GM12892 (cell line): ENCODE measurements around the gene RPS14.

Experiments
- DNase-seq: peaks from one replicate; pipeline ENCODE4 v3.0.0; 2011; ENCODE audit not compliant: insufficient read length
- FAIRE-seq: peaks from 2 replicates; lab custom pipeline; 2011; peaks lifted over from hg19 to GRCh38; lab: Jason Lieb, UNC
- POLR2A ChIP-seq: IDR thresholded peaks from 2 replicates; pipeline ENCODE4 v1.6.1; 2011; ENCODE audit warnings: low read depth, low read length, control low read depth
- POLR2AphosphoS5 ChIP-seq: IDR thresholded peaks from 2 replicates; pipeline ENCODE4 v1.6.1; 2011; ENCODE audit warnings: low read depth, low read length, control low read depth
- TAF1 ChIP-seq: IDR thresholded peaks from 2 replicates; pipeline ENCODE4 v1.6.1; 2011; ENCODE audit warnings: low read depth, mild to moderate bottlenecking, control low read depth, low read length, borderline replicate concordance

RPS14 gene

DNA sequence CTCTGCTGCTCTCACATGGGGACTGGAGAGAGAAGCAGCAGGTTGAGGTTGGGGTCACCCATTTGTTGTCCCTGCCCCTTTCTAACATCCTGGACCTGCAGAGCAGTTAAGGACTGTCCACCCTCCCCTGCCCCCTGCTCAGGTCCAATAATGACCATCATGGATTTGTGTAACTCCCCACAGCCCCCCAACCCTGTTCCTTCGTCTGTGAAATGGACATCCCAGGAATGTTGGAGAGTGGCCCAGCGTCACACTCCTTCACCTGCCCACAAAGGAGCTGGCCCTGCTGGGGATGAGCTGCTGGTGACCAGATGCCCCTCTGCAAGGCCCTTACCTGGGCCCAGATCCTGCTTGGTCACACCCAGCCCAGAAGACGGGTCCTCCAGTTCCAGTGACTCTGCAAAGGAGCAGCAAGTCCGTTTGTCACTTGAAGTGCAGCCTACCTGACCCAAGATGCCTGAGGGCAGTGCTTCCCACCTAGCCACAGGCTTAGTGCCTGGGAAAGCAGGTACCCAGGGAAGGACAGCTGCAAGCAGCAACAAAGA is 47.2 kb downstream of the RPS14 start:
- FAIRE-seq, result no peak
- no peak for DNase-seq
- TF ChIP-seq POLR2A (peak; percentile 76), POLR2AphosphoS5 (peak; percentile 73), TAF1 (no peak)

DNA sequence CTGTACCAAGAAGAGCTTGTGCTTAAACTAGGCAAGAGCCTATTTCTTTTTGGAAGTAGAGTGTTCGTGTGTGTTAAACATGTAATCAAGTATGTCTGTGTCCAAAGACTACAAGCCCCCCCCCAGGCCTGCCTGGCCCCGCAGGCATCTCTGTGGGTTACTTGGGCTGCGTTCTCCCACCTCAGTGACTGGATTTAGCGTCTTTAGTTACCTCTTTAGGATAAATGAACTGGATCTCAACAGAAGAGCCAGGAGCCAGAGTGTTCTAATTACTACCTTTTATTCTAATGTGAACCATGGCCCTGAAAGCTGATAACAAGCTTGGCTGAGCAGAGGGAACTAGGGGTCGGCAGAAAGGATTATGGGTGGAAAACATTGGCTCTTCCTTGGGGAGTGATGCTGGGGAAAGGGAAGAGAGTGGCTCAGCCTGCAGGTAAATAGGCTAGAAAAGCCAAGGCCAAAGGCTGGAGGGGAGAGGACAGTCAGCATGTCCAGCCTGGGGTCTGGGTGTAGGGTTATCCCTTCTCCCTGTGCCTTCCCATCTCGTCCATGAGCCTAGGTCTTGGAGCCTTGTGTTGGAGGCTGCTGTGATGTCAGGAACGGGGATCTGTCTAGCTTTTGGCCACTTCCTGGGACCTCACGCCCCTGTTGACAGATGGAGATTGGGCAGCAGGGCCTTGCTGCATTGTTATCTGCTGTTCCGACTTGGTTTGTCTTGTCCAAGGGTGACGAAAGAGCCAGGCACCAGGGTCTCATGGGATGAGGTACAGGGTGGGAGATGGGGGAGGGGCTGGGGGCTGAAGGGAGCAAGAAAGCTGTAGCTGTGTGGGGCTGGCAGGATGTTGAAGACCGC is 47.9 kb downstream of the RPS14 start:
- TF ChIP-seq POLR2A (peak; percentile 49), TAF1 (no peak), POLR2AphosphoS5 (peak; percentile 90)
- FAIRE-seq (peak; percentile 9), DNase-seq (no peak)

DNA sequence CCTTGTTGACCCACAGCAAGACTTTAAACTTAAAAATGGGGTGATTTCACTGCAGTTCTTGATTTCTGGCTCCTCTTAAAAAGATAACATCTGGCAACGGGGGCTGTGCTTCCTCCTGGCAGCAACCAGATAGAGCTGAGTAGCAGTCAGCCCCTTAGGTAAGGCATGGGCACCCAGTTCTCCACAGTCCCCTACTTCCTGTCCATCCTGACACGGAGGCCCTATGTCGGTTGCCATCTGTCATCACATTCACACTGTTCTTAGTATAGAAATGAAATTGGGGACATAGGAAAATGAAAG is 48.5 kb downstream of the RPS14 start:
- FAIRE-seq (no peak), DNase-seq (no peak)
- TF ChIP-seq POLR2A, result peak; percentile 11; the same call in 1 of the 2 replicates
- TF ChIP-seq TAF1, result no peak
- peak; percentile 23 for TF ChIP-seq POLR2AphosphoS5

DNA sequence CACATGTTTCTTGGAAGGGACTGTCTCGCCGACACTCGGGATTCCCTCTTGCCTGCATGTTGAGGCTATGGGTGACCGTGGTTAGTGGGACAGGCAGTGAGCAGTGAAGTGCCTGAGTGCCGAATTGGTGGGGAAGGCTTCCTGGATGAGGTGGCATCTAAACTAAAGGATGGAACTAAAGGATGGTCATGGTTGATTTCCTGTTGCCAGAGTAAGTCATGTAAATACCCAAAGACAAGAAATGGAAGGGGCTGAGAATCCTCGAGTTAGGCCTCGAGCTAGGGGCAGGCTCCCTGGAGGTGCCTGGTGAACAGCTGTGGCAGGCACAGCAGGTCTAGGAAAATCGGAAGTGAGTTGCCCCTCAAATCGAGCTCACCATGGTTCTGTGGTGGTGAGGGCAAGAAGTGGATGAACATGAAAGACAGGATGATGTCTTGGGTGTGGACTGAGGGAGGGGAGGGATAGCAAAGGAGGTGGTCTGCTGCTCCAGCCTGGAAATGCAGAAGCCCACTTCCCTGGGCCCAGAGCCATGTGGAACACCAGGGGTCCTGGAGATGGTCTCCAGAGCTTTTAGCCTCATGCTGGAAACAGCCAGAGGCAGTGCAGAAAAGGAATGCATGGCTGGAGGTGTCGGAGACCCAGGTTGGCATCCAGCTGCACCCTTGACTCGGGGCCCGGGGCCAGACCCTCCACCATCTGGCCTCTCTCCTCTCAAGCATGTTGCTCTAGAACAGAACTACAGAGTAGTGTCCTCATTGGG is 49.0 kb downstream of the RPS14 start:
- TF ChIP-seq TAF1 (peak; percentile 59), POLR2AphosphoS5 (peak; percentile 98), POLR2A (peak; percentile 92)
- FAIRE-seq, result peak; percentile 82
- no peak for DNase-seq

DNA sequence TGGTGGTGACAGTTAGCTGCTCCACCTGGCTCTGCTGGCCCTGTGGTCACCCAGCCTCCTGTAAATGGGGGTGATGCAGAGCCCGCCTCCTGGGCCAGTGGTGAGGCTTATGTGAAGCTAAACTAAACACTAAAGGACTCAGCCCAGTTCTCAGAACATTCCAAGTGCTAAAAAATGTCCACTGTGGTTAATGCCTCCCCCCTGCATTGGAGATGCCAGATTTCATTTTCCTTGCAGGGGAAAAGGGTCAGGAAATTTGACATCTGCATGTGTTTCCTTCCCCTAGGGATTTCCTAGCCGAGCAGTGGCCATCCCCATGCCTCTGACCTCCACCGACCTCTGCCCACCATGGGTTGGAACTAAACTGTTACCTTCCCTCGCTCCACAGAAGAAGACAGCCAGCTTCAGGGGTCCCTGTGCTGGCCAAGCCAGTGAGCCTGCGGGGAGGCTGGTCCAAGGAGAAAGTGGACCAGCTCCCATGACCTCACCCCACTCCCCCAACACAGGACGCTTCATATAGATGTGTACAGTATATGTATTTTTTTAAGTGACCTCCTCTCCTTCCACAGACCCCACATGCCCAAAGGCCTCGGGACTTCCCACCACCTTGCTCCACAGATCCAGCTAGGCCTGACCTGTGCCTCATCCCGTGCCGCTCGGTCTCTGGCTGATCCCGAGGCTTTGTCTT is 49.9 kb downstream of the RPS14 start:
- FAIRE-seq (no peak), DNase-seq (no peak)
- TF ChIP-seq TAF1 (peak; percentile 42; the same call in 1 of the 2 replicates), POLR2AphosphoS5 (peak; percentile 58), POLR2A (peak; percentile 35)

DNA sequence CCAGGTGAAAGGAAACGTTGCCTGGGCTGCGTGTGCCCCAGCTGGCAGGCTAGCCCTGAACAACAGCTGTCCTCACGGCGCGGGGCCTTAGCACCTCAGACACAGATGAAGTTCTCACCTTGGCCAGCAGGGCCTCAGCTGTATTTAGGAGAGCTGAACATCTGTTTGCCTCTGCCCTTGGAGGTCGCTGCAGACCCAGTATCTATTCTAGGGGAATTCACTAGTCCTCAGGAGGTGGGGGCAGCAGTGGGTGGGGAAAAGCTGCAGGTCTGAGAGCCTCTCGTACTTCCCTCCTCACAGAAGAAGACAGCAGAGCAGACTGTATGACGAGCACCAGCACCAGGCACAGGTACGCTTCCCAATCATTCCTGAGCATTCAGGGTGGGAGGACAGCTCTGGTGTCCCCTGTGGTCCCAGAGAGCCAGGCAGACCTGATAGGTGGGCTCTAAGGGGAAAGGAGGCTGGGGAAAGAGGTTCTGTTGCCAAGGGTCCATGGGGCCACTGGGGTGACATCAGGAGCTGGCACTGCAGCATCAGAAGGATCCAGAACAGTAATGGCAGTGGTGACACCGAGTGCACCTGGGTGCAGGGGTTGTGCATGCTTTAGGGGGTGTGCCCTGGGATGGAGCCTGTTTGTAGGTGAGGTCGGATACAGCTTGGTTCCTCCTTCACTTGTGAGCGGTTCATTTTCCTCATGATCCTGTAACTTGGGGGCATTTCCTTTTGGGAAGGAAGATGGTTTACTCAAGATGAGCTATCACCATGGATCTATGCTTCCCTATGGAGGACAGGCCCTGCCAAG is 50.6 kb downstream of the RPS14 start:
- peak; percentile 71 for DNase-seq
- peak; percentile 96 for FAIRE-seq

DNA sequence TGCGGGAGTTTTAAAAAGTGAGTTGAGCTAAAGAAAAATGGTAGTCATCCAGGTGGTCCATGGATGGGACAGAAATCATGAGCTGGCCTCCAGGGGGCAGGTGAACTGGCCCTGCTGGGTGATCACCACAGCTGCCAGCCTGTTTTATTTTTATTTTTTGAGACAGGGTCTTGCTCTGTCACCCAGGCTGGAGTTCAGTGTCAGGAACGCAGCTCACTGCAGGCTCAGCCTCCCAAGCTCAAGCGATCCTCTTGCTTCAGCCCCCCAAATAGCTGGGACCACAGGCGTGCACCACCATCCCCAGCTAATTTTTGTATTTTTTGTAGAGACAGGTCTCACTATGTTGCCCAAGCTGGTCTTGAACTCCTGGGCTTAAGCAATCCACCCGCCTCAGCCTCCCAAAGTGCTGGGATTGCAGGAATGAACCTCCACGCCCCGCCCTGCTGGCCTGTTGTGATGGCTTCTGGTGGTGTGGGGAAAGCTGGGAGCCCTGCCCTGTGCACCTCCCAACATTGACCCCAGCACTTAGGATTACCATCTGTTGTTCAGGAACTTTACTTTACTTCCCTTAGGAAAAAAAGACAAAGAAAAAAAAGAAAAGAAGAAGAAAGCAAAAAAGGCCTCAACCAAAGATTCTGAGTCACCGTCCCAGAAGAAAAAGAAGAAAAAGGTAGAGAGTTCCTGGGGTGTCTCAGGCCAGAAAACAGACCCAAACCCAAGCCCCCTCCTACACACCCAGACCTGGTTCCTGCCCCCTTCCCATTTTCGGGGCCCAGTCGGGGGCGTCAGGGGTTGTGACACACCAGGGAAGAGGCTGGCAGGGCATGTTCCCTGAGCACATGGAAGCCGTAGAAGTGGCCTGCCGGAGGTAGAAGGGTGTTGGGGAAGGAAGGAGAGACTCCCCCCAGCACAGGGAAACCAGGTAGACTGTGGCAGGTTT is 51.5 kb downstream of the RPS14 start:
- FAIRE-seq (no peak), DNase-seq (no peak)
- TF ChIP-seq TAF1, result 0 out of 2 replicates have a peak, but pooled peaks have one; percentile 26
- TF ChIP-seq POLR2A, result no peak; the same call in none of the 2 replicates
- TF ChIP-seq POLR2AphosphoS5, result no peak

More for the DNA sequence above, 50.6 kb downstream of the RPS14 start:
- TF ChIP-seq POLR2AphosphoS5 (peak; percentile 94), TAF1 (no peak), POLR2A (peak; percentile 86)

DNA sequence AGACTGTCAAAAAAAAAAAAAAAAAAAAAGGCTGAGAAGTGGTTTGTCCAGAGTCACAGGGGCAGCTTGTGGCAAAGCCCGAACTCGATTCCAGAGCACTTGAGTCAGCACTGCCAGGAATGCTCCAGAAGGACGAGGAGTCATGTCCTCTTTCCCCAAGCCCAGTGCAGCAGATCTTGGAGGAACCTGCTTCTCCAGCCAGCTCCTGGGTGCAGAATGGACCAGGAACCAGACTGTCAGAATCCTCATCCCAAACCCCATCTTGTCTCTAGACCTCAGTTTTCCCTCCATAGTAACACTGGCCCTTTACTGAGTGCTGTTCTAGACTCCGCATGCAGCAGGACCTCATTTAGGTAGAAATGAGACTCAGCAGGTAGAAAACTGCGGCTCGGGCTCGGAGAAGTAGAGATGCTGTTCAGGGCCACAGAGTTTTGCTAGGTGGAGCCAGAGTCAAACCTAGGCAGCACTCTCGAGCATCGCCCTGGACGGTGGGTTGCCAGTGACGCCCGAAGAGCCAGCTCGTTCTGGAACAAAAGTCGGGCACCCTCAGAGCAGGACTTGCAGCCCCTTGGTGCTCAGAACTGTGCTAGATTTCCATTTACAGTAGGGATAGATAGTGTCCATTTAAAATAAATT is 52.3 kb downstream of the RPS14 start:
- TF ChIP-seq TAF1 (no peak), POLR2A (peak; percentile 63; the same call in 1 of the 2 replicates), POLR2AphosphoS5 (peak; percentile 81)
- FAIRE-seq (no peak), DNase-seq (no peak)

DNA sequence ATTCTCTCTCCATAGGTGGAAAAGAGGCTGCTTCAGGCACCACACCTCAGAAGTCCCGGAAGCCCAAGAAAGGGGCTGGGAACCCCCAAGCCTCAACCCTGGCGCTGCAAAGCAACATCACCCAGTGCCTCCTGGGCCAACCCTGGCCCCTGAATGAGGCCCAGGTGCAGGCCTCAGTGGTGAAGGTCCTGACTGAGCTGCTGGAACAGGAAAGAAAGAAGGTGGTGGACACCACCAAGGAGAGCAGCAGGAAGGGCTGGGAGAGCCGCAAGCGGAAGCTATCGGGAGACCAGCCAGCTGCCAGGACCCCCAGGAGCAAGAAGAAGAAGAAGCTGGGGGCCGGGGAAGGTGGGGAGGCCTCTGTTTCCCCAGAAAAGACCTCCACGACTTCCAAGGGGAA is 53.3 kb downstream of the RPS14 start:
- TF ChIP-seq POLR2A (no peak), TAF1 (no peak), POLR2AphosphoS5 (no peak; the same call in 1 of the 2 replicates)
- DNase-seq (no peak), FAIRE-seq (no peak)
